Measurements from ENCODE around the gene TSC1.
A peak's percentile ranks its signal among the peaks of the same experiment; 100 is the strongest.

Gene TSC1

GRCh38 chr9:132989414-132989996, 45.1 kb upstream of the TSC1 start:
- H3K4me1 ChIP-seq (ENCODE audit: insufficient read depth, poor library complexity, severe bottlenecking), result no peaks in the 10 kb centered on the region
- ATAC-seq (ENCODE audit: low read depth), result no peak
- H3K4me3 ChIP-seq (ENCODE audit: severe bottlenecking), result no peak overlapping the region
- DNase-seq (ENCODE audit: low spot score), result no peak
- no peaks in the 10 kb centered on the region for H3K9me3 ChIP-seq (ENCODE audit: severe bottlenecking)
- no peaks in the 10 kb centered on the region for H3K36me3 ChIP-seq (ENCODE audit: low read depth)
- peaks cover 10% of the 10 kb centered on the region for H3K27me3 ChIP-seq (ENCODE audit: insufficient read depth, poor library complexity, severe bottlenecking)
- H3K27ac ChIP-seq (ENCODE audit: poor library complexity, severe bottlenecking), result no peak overlapping the region
- TF ChIP-seq, protein P1, sequence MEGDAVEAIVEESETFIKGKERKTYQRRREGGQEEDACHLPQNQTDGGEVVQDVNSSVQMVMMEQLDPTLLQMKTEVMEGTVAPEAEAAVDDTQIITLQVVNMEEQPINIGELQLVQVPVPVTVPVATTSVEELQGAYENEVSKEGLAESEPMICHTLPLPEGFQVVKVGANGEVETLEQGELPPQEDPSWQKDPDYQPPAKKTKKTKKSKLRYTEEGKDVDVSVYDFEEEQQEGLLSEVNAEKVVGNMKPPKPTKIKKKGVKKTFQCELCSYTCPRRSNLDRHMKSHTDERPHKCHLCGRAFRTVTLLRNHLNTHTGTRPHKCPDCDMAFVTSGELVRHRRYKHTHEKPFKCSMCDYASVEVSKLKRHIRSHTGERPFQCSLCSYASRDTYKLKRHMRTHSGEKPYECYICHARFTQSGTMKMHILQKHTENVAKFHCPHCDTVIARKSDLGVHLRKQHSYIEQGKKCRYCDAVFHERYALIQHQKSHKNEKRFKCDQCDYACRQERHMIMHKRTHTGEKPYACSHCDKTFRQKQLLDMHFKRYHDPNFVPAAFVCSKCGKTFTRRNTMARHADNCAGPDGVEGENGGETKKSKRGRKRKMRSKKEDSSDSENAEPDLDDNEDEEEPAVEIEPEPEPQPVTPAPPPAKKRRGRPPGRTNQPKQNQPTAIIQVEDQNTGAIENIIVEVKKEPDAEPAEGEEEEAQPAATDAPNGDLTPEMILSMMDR (IDR thresholded peaks at IDR 0.05; ENCODE audit: poor library complexity, severe bottlenecking), result no peak

GRCh38 chr9:132989014-132989310, 44.5 kb upstream of the TSC1 start:
- Histone ChIP-seq H3K27me3 (ENCODE audit: insufficient read depth, poor library complexity, severe bottlenecking) (peaks cover 10% of the 10 kb centered on the region), H3K36me3 (ENCODE audit: low read depth) (no peaks in the 10 kb centered on the region), H3K4me3 (ENCODE audit: severe bottlenecking) (no peak overlapping the region), H3K4me1 (ENCODE audit: insufficient read depth, poor library complexity, severe bottlenecking) (no peaks in the 10 kb centered on the region), H3K9me3 (ENCODE audit: severe bottlenecking) (no peaks in the 10 kb centered on the region), H3K27ac (ENCODE audit: poor library complexity, severe bottlenecking) (no peak overlapping the region)
- TF ChIP-seq, protein P1 (IDR thresholded peaks at IDR 0.05; ENCODE audit: poor library complexity, severe bottlenecking), result no peak
- ATAC-seq (ENCODE audit: low read depth) (no peak), DNase-seq (ENCODE audit: low spot score) (no peak)

GRCh38 chr9:132988244-132989013, 44.0 kb upstream of the TSC1 start:
- peaks cover 8% of the 10 kb centered on the region for H3K27me3 ChIP-seq (ENCODE audit: insufficient read depth, poor library complexity, severe bottlenecking)
- no peak overlapping the region for H3K27ac ChIP-seq (ENCODE audit: poor library complexity, severe bottlenecking)
- H3K4me3 ChIP-seq (ENCODE audit: severe bottlenecking), result no peak overlapping the region
- no peaks in the 10 kb centered on the region for H3K4me1 ChIP-seq (ENCODE audit: insufficient read depth, poor library complexity, severe bottlenecking)
- TF ChIP-seq, protein P1 (IDR thresholded peaks at IDR 0.05; ENCODE audit: poor library complexity, severe bottlenecking), result no peak
- no peaks in the 10 kb centered on the region for H3K36me3 ChIP-seq (ENCODE audit: low read depth)
- no peak for ATAC-seq (ENCODE audit: low read depth)
- no peaks in the 10 kb centered on the region for H3K9me3 ChIP-seq (ENCODE audit: severe bottlenecking)
- no peak for DNase-seq (ENCODE audit: low spot score)

- DNase-seq (ENCODE audit: low spot score), result no peak
- no peak overlapping the region for H3K27ac ChIP-seq (ENCODE audit: poor library complexity, severe bottlenecking)
- no peaks in the 10 kb centered on the region for H3K9me3 ChIP-seq (ENCODE audit: severe bottlenecking)
- ATAC-seq (ENCODE audit: low read depth), result 0 out of 3 replicates have a peak, but pooled peaks have one; percentile 35
- TF ChIP-seq, protein P1 (IDR thresholded peaks at IDR 0.05; ENCODE audit: poor library complexity, severe bottlenecking), result no peak
- no peaks in the 10 kb centered on the region for H3K36me3 ChIP-seq (ENCODE audit: low read depth)
- H3K4me1 ChIP-seq (ENCODE audit: insufficient read depth, poor library complexity, severe bottlenecking), result no peaks in the 10 kb centered on the region
- peaks cover 7% of the 10 kb centered on the region for H3K27me3 ChIP-seq (ENCODE audit: insufficient read depth, poor library complexity, severe bottlenecking)
- no peak overlapping the region for H3K4me3 ChIP-seq (ENCODE audit: severe bottlenecking)
Measured at GRCh38 chr9:132986640-132987620, 42.5 kb upstream of the TSC1 start.
